Lung (tissue), 12 donors: ENCODE results near the gene ALG14. TPM values are rescaled to one million over a fixed set of nuclear protein-coding genes. Genes with fewer than 3 reads are reported as not detected.

Experiments
- ATAC-seq: fragments of 200-7000 bp; cut with Tn5 transposase; one replicate; pipeline ENCODE4 v1.9.1; 2020; ENCODE audit warnings: moderate number of reproducible peaks; ENCODE audit not compliant: insufficient read depth, low FRiP score
- DNase-seq, 3 donors: peaks; one replicate each; pipeline ENCODE4 v3.0.0-alpha.2; 2013 to 2017
- H3K27ac ChIP-seq, 2 donors: one replicate each; pipeline ENCODE4 v1.5.1; 2013; ENCODE audit warnings: mild to moderate bottlenecking in 2 of 2, moderate library complexity in 2 of 2, control low read depth in 1 of 2, inconsistent platforms in 1 of 2, low read depth in 1 of 2, low read length in 1 of 2
- H3K27me3 ChIP-seq, 3 donors: one replicate each; pipeline ENCODE4 v1.5.1; 2013; ENCODE audit warnings: low read length in 2 of 3; ENCODE audit not compliant: control insufficient read depth in 3 of 3, insufficient read depth in 3 of 3
- H3K36me3 ChIP-seq, 4 donors: one replicate each; pipeline ENCODE4 v1.5.1; 2013; ENCODE audit warnings: low read length in 4 of 4, mild to moderate bottlenecking in 1 of 4, moderate library complexity in 1 of 4; ENCODE audit not compliant: control insufficient read depth in 4 of 4, insufficient read depth in 4 of 4
- H3K4me1 ChIP-seq, 5 donors: one replicate each; pipeline ENCODE4 v1.5.1; 2013; ENCODE audit warnings: low read length in 5 of 5, mild to moderate bottlenecking in 2 of 5, moderate library complexity in 1 of 5; ENCODE audit not compliant: control insufficient read depth in 5 of 5, insufficient read depth in 5 of 5
- H3K4me3 ChIP-seq: one replicate; pipeline ENCODE4 v1.5.1; 2013; ENCODE audit warnings: mild to moderate bottlenecking, control low read depth, moderate library complexity
- H3K9ac ChIP-seq, 2 donors: one replicate each; pipeline ENCODE4 v1.5.1; 2013; ENCODE audit warnings: low read length in 2 of 2, control low read depth in 1 of 2; ENCODE audit not compliant: insufficient read depth in 1 of 2
- H3K9me3 ChIP-seq, 4 donors: one replicate each; pipeline ENCODE4 v1.5.1; 2013; ENCODE audit warnings: low read length in 3 of 4, mild to moderate bottlenecking in 1 of 4, moderate library complexity in 1 of 4; ENCODE audit not compliant: control insufficient read depth in 4 of 4, insufficient read depth in 3 of 4
- WGBS, 2 donors: extraction: QIAGEN DNeasy Blood & Tissue Kit; methylation state at CpG; one replicate each; pipeline ENCODE4 v1.1.7; 2013; 5-methylcytosine and 5-hydroxymethylcytosine counted together
- polyA plus RNA-seq, 2 donors: library from polyadenylated mRNA; stranded (reverse); fragments of 200-250 nt; gene quantifications; one replicate each; pipeline ENCODE4 v1.2.1, GENCODE V29; 2013
- total RNA-seq, 2 donors: library from RNA; depleted of rRNA in 1 of 2; stranded (reverse); fragments of >200 nt in 1 of 2; gene quantifications; one replicate each; pipeline ENCODE4 v1.2.1, GENCODE V29; 2014 to 2021
- TF ChIP-seq, protein P1 (sequence below): IDR thresholded peaks from 2 replicates; pipeline ENCODE4 v1.5.1; 2012; ENCODE audit warnings: mild to moderate bottlenecking; ENCODE audit errors: control extremely low read depth, extremely low read depth
- donor health status: control.
- donor health status: control.
- donor health status: Bipolar disorder and iron deficiency.
- donor health status: healthy.
- donor health status: DM: yes; HTN: yes; CAD: no.

ALG14 gene
- total and polyA plus RNA-seq, 4 donors, result 0.97 to 7.5 (median 1.6) TPM

DNA sequence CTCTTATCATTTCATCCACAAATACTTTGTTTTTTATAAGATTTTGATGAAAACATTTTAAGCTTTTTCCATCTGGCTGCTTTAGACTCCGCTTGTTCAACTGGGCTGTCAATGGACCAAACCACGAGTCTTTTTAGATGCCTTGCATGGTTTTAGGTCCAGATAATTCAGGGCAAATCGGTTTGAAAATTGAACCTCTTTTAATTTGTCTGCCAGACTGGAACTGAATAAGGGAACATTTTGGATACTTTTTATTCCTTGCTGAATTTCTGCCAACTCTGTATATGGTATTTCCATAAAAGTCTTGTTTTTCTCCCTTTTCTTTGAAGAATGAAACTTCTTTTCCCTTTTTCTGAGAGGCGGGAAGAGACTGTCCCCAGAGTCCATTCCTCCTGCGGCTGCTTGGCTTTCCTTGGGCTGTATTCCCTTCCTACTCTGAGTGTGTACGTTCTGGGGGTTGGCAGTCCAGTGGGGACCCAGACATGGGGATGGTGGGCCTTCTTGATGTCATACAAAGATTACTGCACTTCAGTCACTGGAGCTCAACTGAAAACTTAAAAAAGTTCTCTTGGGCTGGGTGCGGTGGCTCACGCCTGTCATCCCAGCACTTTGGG is 99.3 kb downstream of the ALG14 start:
- no peaks in the 10 kb centered on the region for H3K27me3 ChIP-seq
- 91 to 92% methylated on average over 8 of the region's 8 CpGs for whole genome bisulfite sequencing, 2 donors
- no peak overlapping the region for H3K4me3 ChIP-seq
- no peaks in the 10 kb centered on the region for H3K36me3 ChIP-seq
- no peaks in the 10 kb centered on the region for H3K9me3 ChIP-seq
- no peak overlapping the region for H3K9ac ChIP-seq
- DNase-seq, result no peak
- no peak for ATAC-seq
- H3K27ac ChIP-seq, result peak overlapping the region in 1 of 2 donors; percentile 30
- H3K4me1 ChIP-seq, result peaks cover 0 to 6% (median 4%) of the 10 kb centered on the region in 5 donors
- TF ChIP-seq, protein P1, sequence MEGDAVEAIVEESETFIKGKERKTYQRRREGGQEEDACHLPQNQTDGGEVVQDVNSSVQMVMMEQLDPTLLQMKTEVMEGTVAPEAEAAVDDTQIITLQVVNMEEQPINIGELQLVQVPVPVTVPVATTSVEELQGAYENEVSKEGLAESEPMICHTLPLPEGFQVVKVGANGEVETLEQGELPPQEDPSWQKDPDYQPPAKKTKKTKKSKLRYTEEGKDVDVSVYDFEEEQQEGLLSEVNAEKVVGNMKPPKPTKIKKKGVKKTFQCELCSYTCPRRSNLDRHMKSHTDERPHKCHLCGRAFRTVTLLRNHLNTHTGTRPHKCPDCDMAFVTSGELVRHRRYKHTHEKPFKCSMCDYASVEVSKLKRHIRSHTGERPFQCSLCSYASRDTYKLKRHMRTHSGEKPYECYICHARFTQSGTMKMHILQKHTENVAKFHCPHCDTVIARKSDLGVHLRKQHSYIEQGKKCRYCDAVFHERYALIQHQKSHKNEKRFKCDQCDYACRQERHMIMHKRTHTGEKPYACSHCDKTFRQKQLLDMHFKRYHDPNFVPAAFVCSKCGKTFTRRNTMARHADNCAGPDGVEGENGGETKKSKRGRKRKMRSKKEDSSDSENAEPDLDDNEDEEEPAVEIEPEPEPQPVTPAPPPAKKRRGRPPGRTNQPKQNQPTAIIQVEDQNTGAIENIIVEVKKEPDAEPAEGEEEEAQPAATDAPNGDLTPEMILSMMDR, result no peak

- Histone ChIP-seq H3K4me3 (no peak overlapping the region), H3K4me1 (peaks cover 0 to 6% (median 4%) of the 10 kb centered on the region in 5 donors), H3K27ac (peak overlapping the region in 1 of 2 donors; percentile 37), H3K9me3 (no peaks in the 10 kb centered on the region), H3K36me3 (no peaks in the 10 kb centered on the region), H3K9ac (no peak overlapping the region), H3K27me3 (no peaks in the 10 kb centered on the region)
- DNase-seq (peak in 2 of 3 donors; percentile 44 to 55), ATAC-seq (no peak)
- TF ChIP-seq, protein P1, result no peak
- WGBS, 2 donors, result 59 to 70% methylated on average over 6 of the region's 6 CpGs
Measured at GRCh38 chr1:94971491-94971924, 101.2 kb downstream of the ALG14 start.

- H3K27me3 ChIP-seq, result no peaks in the 10 kb centered on the region
- no peaks in the 10 kb centered on the region for H3K9me3 ChIP-seq
- 83 to 90% methylated on average over 2 of the region's 2 CpGs for WGBS, 2 donors
- no peak overlapping the region for H3K9ac ChIP-seq
- TF ChIP-seq, protein P1, result no peak
- no peaks in the 10 kb centered on the region for H3K36me3 ChIP-seq
- peaks cover 0 to 6% (median 4%) of the 10 kb centered on the region in 5 donors for H3K4me1 ChIP-seq
- ATAC-seq, result no peak
- peak overlapping the region; percentile 10 to 40 for H3K27ac ChIP-seq
- no peak for DNase-seq
- no peak overlapping the region for H3K4me3 ChIP-seq
Measured at GRCh38 chr1:94970783-94971182, 102.0 kb downstream of the ALG14 start.
